GM15510 (cell line): ENCODE data around the gene KCNN2.

Experiments
- POLR2A ChIP-seq: IDR thresholded peaks from 3 replicates; pipeline ENCODE4 v1.6.1; 2011; ENCODE audit warnings: borderline replicate concordance; ENCODE audit not compliant: insufficient read length; ENCODE audit errors: extremely low read depth

Gene KCNN2

DNA sequence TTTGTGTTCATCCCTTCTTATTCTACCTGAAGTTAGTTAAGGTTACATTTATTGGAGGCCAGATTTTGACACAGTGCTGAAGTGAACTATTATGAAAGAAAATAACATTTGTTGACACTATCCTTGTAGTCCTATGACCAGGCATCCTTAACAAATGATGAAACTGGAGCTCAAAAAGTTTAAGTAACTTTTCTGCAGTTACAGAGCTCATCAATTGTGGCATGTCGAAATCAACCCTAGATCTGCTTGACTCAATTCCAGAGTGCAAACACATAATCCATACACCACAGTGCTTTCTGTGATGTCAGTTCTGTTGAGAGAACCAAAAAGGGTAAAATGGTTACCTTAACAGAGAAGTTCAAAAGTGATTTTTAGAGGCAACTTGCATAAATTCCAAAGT, 28.6 kb downstream of the KCNN2 start:
- TF ChIP-seq POLR2A: no peak

- TF ChIP-seq POLR2A: no peak
These were observed 29.5 kb downstream of the KCNN2 start for GRCh38 chr5:114391321-114391720.

GRCh38 chr5:114393159-114393558, 31.3 kb downstream of the KCNN2 start:
- TF ChIP-seq POLR2A: no peak

DNA sequence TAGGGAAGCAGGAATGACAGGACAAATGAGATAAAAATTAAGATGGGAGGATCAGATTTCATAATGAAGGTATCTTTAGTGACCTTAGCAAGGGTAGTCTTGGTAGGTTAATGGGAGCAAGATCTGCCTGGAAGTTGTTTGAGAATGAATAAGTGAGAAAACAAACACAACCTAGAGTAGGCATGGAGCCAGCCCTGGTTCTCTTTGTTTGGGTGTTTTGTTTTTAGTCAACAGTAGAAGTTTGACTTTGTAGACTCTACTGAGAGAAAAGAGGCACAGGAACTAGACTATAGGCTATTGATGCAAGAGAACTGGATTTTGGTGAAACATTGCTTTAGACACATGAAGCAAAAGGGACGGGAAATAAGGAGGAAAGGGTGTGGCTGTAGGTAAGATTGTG, 40.3 kb downstream of the KCNN2 start:
- no peak for TF ChIP-seq POLR2A

- no peak for TF ChIP-seq POLR2A
These were observed 45.9 kb downstream of the KCNN2 start for GRCh38 chr5:114407783-114408182.

DNA sequence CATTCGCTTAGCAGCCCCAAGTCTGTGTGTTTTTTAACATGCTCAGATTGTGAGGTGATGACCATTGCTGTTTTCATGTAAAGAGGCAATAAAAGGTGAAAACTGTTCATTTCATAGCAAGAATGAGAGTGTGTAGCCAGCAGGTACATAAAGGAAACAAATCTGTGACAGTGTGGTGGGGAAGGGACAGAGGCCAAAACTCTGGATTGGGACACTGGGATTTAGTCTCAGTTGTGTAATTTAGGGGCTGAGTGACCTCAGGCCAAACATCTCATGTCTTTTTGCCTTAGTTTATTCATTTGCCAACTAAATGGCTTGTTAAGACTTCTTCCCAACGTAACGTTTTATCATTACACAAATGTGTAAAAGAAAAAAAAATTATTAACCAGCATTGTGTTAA, 47.0 kb downstream of the KCNN2 start:
- no peak for TF ChIP-seq POLR2A

DNA sequence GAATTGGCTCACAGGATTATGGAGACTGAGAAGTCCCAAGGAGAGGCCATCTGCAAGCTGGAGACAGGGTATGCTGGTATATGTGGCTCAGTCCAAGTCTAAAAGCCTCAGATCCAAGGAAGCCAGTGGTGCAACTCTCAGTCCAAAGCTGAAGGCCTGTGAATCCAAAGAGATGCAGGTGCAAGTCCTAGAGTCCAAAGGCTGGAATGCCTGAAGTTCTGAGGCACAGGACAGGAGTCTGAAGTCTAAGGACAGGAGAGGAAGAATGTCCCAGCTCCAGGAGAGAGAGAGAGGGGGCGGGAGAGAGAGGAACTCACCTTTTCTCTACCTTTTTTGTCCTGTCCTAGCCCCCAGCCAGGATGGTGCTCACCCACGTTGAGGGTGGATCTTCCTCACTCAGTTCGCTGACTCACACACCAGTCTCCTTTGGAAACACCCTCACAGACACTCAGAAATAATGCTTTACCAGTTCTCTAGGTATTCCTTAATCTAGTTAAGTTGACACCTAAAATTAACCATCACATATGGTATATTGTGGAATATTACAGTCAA, 49.6 kb downstream of the KCNN2 start:
- TF ChIP-seq POLR2A: no peak

- no peak for TF ChIP-seq POLR2A
These were observed 50.8 kb downstream of the KCNN2 start for GRCh38 chr5:114412510-114413171.

- TF ChIP-seq POLR2A: no peak
These were observed 53.9 kb downstream of the KCNN2 start for GRCh38 chr5:114415760-114416159.

GRCh38 chr5:114416254-114416653, 54.4 kb downstream of the KCNN2 start:
- TF ChIP-seq POLR2A: no peak

- TF ChIP-seq POLR2A: no peak
These were observed 55.6 kb downstream of the KCNN2 start for GRCh38 chr5:114417519-114417918.

DNA sequence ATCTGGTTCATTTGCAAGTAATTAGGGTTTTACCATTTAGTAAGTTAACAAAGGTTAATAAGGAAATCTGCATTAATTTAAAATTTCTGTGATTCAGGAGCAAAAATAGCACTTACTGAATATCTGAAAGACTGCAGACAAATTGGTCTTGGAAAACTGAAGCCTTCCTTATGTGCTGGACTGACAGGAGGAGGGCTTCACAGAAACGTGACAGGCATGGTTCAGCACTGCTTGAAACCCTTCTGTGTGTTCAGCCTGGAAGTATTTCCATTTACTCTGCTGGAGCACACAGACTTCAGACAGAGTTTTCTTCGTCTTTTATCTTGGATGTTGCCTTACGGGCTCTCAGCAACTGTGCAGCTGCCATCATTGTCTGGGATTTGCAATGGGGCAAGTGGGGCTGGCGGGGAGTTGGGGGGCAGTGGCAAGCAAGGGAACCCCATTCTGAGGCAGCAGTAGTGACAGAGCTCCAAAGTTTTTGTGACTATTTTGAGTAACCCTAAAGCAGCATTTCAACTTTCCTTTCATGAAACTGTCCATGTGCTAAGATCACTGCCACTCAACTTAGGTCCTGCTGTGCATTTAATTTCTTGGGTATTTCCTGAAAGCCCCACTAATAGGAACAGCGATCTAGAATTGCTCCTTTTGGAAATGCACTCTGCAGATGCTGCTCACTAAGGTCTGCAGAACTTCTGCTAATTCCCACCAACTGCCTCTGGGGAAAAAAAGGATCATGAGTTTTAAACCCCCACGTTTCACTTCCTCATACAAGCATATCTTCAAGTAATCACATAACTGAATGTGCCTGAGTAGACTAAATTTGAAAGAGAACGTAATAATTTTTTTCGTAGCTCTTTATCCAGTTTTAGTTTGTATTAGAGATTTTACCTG, 56.6 kb downstream of the KCNN2 start:
- no peak for TF ChIP-seq POLR2A

DNA sequence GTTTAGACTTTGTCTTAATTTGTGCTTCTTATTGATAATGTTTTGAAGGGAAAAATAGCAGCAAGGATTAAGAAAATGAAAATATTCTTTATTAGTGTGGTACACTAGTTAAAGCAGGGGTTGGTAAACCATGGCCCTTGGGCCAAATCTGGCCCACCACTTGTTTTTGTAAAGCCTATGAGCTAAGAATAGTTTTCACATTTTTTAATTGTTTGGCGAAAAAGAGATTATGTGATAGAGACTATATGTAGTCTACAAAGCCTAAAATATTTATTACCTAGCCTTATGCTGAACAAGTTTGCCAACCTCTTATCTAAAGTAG, 57.2 kb downstream of the KCNN2 start:
- TF ChIP-seq POLR2A: no peak

DNA sequence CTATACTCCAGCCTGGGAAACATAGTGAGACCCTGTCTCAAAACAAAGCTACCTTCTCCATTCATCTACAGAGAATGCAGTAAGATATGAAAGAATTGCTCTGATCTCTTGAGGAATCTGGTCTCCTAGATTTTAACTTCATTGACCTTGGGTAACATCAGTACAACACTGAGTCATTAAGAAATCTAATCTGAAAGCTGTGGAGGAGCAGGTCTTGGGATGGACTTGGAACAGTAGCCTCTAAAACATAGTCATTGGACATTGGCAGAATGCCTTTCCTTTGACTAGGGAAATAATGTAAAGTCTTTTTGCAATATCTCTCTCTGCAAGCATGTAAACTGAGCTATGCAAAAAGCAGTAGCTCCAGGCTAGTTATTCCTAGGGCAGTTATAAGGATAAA, 58.1 kb downstream of the KCNN2 start:
- no peak for TF ChIP-seq POLR2A

DNA sequence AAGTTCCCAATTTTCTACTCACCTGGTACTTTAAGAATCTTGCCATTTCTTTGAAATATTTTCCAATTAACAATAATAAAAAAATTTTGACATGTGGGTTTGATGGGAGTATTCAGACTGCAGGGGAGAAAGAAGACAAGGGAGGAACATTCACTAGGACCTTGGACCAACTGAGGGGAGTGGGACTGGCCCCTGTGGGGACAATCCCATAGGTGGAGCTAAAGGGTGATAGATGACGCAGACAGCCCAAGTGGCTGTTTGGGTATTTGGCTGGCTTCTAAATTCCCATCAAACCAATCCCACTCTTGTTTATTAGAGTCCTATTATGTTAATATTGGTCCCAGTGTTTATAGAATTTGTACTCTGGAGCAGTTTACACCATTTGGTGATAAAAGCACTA, 65.3 kb downstream of the KCNN2 start:
- no peak for TF ChIP-seq POLR2A

- TF ChIP-seq POLR2A: no peak
These were observed 68.7 kb downstream of the KCNN2 start for GRCh38 chr5:114430532-114430931.
